Mucosa of rectum (tissue), 2 donors: ENCODE data around the gene CTNND2.

Source experiments
- H3K27ac ChIP-seq, 2 donors: one replicate each; pipeline ENCODE4 v1.7.0; 2013; ENCODE audit warnings: inconsistent platforms in 2 of 2, low read depth in 2 of 2, low read length in 2 of 2
- H3K27me3 ChIP-seq, 2 donors: one replicate each; pipeline ENCODE4 v1.7.0; 2013; ENCODE audit warnings: low read length in 2 of 2; ENCODE audit not compliant: control insufficient read depth in 2 of 2, insufficient read depth in 2 of 2
- H3K36me3 ChIP-seq, 2 donors: one replicate each; pipeline ENCODE4 v1.7.0; 2013; ENCODE audit warnings: low read length in 2 of 2; ENCODE audit not compliant: control insufficient read depth in 2 of 2, insufficient read depth in 2 of 2
- H3K4me1 ChIP-seq, 2 donors: one replicate each; pipeline ENCODE4 v1.7.0; 2013; ENCODE audit warnings: low read length in 2 of 2, mild to moderate bottlenecking in 1 of 2; ENCODE audit not compliant: control insufficient read depth in 2 of 2, insufficient read depth in 2 of 2
- H3K4me3 ChIP-seq, 2 donors: one replicate each; pipeline ENCODE4 v1.7.0; 2013; ENCODE audit warnings: low read length in 2 of 2
- H3K9ac ChIP-seq, 2 donors: one replicate each; pipeline ENCODE4 v1.7.0; 2013; ENCODE audit warnings: low read length in 2 of 2, low read depth in 1 of 2, mild to moderate bottlenecking in 1 of 2
- H3K9me3 ChIP-seq, 2 donors: one replicate each; pipeline ENCODE4 v1.7.0; 2013; ENCODE audit warnings: low read length in 2 of 2; ENCODE audit not compliant: control insufficient read depth in 2 of 2
- donor health status: healthy.
- donor health status: Normal muscosa, but diverticular disease.

Gene CTNND2

GRCh38 chr5:11904265-11904906 lies at the start of gene CTNND2:
CTNND2 (minus strand) TSS chr5:11904446; CDS start chr5:11903853, 593 bp downstream.
- Histone ChIP-seq H3K27me3 (peaks cover 9 to 26% of the 10 kb centered on the region in 2 donors), H3K9me3 (no peaks in the 10 kb centered on the region), H3K36me3 (no peaks in the 10 kb centered on the region), H3K9ac (no peak within 1 kb of the TSS), H3K27ac (no peak within 1 kb of the TSS), H3K4me3 (no peak within 1 kb of the TSS), H3K4me1 (no peaks in the 10 kb centered on the region)

- Histone ChIP-seq H3K4me3 (no peak overlapping the region), H3K4me1 (no peaks in the 10 kb centered on the region), H3K9ac (no peak overlapping the region), H3K27me3 (no peaks in the 10 kb centered on the region), H3K27ac (no peak overlapping the region), H3K36me3 (no peaks in the 10 kb centered on the region), H3K9me3 (no peaks in the 10 kb centered on the region)
Observed at GRCh38 chr5:11946317-11946716, 42.1 kb upstream of the CTNND2 start.

GRCh38 chr5:11941566-11941965 lies 37.3 kb upstream of the CTNND2 start:
- no peaks in the 10 kb centered on the region for H3K36me3 ChIP-seq
- no peak overlapping the region for H3K9ac ChIP-seq
- H3K27ac ChIP-seq, result no peak overlapping the region
- no peak overlapping the region for H3K4me3 ChIP-seq
- H3K27me3 ChIP-seq, result no peaks in the 10 kb centered on the region
- no peaks in the 10 kb centered on the region for H3K9me3 ChIP-seq
- no peaks in the 10 kb centered on the region for H3K4me1 ChIP-seq

GRCh38 chr5:11931638-11932037 lies 27.4 kb upstream of the CTNND2 start:
- H3K27me3 ChIP-seq, result no peaks in the 10 kb centered on the region
- no peaks in the 10 kb centered on the region for H3K36me3 ChIP-seq
- H3K4me1 ChIP-seq, result no peaks in the 10 kb centered on the region
- no peak overlapping the region for H3K4me3 ChIP-seq
- H3K9me3 ChIP-seq, result no peaks in the 10 kb centered on the region
- no peak overlapping the region for H3K27ac ChIP-seq
- no peak overlapping the region for H3K9ac ChIP-seq

- no peaks in the 10 kb centered on the region for H3K9me3 ChIP-seq
- H3K9ac ChIP-seq, result no peak overlapping the region
- no peaks in the 10 kb centered on the region for H3K4me1 ChIP-seq
- H3K27me3 ChIP-seq, result no peaks in the 10 kb centered on the region
- H3K36me3 ChIP-seq, result no peaks in the 10 kb centered on the region
- H3K4me3 ChIP-seq, result no peak overlapping the region
- no peak overlapping the region for H3K27ac ChIP-seq
Observed at GRCh38 chr5:11928909-11929308, 24.7 kb upstream of the CTNND2 start.

DNA sequence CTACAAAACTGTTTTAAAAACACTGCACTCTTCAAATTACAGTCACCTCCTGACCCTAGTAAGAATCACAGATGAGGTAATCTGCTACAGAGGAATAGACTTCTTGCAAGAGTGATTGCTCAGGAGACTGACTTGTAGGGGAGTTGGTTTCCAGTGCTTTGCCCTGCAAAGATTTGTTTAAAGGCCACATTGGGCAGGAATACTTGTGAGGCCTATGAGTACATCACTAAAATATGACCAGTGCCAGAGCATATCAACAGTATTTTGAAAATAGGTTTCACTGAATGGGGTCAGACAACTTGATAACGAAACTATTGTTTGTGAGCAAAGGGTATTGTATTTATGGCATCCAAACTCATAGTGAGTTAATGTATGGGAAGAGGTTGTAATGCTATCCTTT lies 21.5 kb upstream of the CTNND2 start:
- Histone ChIP-seq H3K4me1 (no peaks in the 10 kb centered on the region), H3K27me3 (no peaks in the 10 kb centered on the region), H3K27ac (no peak overlapping the region), H3K4me3 (no peak overlapping the region), H3K36me3 (no peaks in the 10 kb centered on the region), H3K9me3 (no peaks in the 10 kb centered on the region), H3K9ac (no peak overlapping the region)

- no peak overlapping the region for H3K27ac ChIP-seq
- H3K9me3 ChIP-seq, result no peaks in the 10 kb centered on the region
- no peaks in the 10 kb centered on the region for H3K27me3 ChIP-seq
- no peak overlapping the region for H3K4me3 ChIP-seq
- H3K9ac ChIP-seq, result no peak overlapping the region
- no peaks in the 10 kb centered on the region for H3K4me1 ChIP-seq
- no peaks in the 10 kb centered on the region for H3K36me3 ChIP-seq
Observed at GRCh38 chr5:11922394-11922793, 18.1 kb upstream of the CTNND2 start.

- Histone ChIP-seq H3K9ac (no peak overlapping the region), H3K27me3 (no peaks in the 10 kb centered on the region), H3K4me3 (no peak overlapping the region), H3K36me3 (no peaks in the 10 kb centered on the region), H3K4me1 (no peaks in the 10 kb centered on the region), H3K9me3 (no peaks in the 10 kb centered on the region), H3K27ac (no peak overlapping the region)
Observed at GRCh38 chr5:11918463-11919045, 14.3 kb upstream of the CTNND2 start.

GRCh38 chr5:11909471-11909870 lies 5.2 kb upstream of the CTNND2 start:
- Histone ChIP-seq H3K4me1 (no peaks in the 10 kb centered on the region), H3K4me3 (no peak overlapping the region), H3K9ac (no peak overlapping the region), H3K9me3 (no peaks in the 10 kb centered on the region), H3K36me3 (no peaks in the 10 kb centered on the region), H3K27me3 (peaks cover 7 to 9% of the 10 kb centered on the region in 2 donors), H3K27ac (no peak overlapping the region)

GRCh38 chr5:11906497-11906896 lies 2.3 kb upstream of the CTNND2 start:
- Histone ChIP-seq H3K4me1 (no peaks in the 10 kb centered on the region), H3K9ac (no peak overlapping the region), H3K9me3 (no peaks in the 10 kb centered on the region), H3K27me3 (peaks cover 9 to 26% of the 10 kb centered on the region in 2 donors), H3K4me3 (no peak overlapping the region), H3K27ac (no peak overlapping the region), H3K36me3 (no peaks in the 10 kb centered on the region)
